Brain pericyte (primary cell): ENCODE measurements around the gene FXYD6.

Source experiments
- DNase-seq: peaks from one replicate; pipeline ENCODE4 v3.0.0-alpha.2; 2012; ENCODE audit warnings: low read depth, low spot score

The FXYD6 gene

GRCh38 chr11:117887431-117888138, 11.1 kb upstream of the FXYD6 start:
- no peak for DNase-seq

DNA sequence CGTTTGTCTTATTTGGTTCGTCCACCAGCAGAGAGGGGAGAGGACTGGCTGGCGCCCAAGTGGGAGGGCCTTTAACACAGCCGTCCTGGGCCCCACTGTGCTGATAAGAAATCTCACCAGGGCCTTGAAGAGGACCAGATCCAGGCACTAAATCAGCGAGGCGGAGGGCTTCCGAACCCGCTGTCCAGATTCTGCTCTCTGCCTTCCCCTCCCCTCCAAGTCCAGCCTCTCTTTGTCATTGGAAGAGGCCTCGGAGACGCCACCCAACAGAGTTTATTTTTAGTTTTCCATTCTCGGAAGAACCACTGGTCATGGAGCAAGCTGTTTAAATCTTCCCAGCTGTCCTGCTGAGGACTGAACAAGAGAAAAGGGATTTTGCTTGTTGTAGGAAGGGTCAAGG, 9.3 kb upstream of the FXYD6 start:
- no peak for DNase-seq

DNA sequence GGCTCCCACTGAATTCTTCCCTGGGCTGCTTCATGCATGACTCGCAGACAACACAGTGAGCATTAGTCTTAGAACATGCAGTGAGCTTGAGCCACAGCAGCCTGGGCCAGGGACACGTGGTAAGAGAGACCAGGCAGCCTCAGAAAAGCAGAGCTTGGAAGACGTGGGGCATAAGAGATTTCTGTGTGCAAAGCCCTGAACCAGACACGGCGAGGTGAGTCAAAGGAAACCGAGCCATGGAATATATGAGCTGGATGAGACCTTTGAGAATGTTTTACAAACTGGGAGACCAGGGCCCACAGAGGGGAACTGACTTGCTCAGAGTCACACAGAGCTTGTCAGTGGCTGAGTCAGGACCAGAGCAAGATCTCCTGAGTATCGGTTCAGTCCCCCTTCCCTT, 8.5 kb upstream of the FXYD6 start:
- no peak for DNase-seq

DNA sequence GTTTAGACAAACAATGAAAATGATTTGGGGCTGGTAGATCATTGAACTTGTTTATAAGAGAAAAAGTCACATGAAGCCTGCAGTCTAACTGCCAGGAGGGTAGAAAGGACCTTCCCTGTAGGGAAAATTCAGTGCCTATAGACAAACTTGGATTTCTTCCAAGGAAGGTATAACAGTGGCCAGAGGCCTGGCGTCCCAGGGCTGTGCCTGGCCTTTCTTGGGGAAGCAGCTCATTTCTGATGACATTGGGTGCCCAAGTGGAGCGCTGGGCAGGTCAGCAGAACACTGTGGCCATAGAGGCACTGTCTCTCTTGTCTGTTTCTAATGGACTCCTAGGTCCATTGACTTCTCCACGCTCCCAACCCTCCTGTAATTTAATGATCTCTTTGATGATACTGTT, 6.6 kb upstream of the FXYD6 start:
- DNase-seq, result no peak

GRCh38 chr11:117882311-117882905, 6.0 kb upstream of the FXYD6 start:
- DNase-seq, result no peak

GRCh38 chr11:117881217-117881616, 4.8 kb upstream of the FXYD6 start:
- DNase-seq, result no peak

- DNase-seq, result no peak
Measured at GRCh38 chr11:117879516-117880480, 3.3 kb upstream of the FXYD6 start.

- DNase-seq, result no peak
Measured at GRCh38 chr11:117878939-117879475, 2.5 kb upstream of the FXYD6 start.

GRCh38 chr11:117878314-117878938, 2.0 kb upstream of the FXYD6 start:
- no peak for DNase-seq

DNA sequence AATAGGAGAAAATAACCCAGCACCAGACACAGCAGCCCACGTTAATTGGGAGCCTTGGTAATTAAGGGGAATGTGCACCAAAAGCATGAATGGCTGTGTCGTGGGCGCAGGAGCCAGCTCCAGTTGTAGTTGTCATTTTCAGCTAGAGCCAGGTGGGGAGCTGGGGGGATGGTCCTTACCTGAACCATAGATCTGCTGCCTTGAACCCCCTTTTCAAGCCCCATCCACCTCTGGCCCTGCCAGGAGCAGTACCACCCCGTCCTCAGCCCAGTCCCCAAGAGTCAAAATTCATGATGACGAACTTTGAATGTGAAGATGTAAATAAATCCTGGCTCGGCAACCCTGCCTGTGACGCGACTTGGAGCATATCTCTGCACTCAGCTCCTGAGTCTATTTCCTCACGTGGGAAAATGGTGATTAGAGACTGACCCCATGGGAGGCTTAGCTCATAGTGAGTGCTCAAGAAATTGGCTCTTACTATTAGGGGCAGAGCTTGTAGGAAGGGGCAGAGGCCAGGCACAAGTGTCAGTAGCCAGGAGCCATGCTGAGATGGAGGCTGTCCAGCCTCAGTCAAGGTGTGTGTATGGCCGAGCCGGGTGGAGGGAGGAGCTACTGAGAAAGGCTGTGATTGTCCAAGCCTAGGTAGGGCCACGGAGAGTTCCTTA, 794 bp upstream of the FXYD6 start:
- DNase-seq, result no peak

DNA sequence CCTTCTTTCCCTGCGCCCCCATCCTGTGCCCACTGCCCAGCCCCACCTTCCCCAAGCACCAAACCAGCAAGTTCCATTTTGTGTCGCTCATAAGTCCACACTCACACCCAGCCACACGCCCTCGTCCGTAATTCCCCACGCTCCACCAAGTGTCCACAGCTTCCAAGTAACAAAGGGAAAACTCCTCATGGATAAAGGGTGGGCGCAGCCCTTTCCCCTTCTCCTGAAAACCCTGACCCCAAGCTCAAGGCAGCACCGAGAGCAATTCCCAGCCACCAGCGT, 458 bp downstream of the FXYD6 start:
- no peak for DNase-seq

- no peak for DNase-seq
Measured at GRCh38 chr11:117875382-117876058, 938 bp downstream of the FXYD6 start.

DNA sequence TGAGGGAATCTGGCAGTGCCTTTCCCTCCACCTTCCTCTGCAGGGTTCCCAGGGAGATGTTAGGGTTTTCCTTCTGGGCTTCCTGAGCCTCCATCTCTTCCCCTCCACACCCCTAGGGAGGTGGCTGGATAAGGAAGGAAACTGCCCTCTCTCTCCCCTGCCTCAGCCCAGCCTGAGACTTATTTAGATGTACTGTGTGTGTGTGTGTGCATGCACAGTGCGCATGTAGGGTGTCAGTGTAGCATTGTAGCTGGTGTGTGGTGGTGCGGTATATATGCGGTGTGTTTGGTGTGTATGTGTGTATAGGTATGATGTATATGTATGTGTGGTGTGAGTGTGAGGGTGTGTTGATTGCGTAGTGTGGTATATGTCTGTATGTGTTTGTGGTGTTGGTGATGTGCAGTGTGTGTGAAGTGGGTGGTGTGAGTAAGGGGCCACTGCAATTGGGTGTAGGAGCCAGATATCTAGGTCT, 1.5 kb downstream of the FXYD6 start:
- DNase-seq, result no peak

DNA sequence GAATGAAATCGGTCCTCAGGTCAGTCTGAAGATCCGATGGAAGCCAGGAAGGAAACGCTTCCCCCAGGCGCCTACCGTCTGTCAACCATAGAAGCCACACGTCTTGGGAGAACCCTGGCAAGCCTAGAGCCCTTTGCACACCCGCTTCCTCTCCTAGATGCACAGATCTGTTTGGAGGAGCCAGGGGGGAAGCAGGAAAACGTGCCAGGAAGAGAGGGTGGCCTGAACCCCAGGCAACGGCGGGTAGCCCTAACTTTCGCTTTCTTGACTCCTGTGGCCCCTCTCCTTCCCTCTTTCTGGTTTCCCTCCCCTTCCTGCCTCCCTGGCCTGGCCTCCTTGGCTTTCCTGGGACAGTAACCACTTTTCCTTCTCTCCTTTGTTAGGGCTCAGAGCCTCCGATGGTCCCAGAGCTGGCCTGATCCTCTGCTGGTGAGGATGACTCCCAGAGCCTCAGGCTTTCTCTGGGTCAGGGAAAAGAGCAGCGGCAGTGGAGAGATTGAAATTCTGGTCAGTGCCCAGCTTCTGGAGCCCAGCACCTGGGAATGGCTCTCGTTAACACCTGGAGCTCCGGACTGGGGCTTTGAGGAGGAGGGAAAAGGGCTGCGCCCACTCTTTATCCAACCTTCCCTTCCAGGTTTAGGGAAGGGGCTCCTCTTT, 2.1 kb downstream of the FXYD6 start:
- DNase-seq, result no peak

- DNase-seq, result no peak
Measured at GRCh38 chr11:117873828-117874125, 2.7 kb downstream of the FXYD6 start.

- no peak for DNase-seq
Measured at GRCh38 chr11:117872975-117873827, 3.3 kb downstream of the FXYD6 start.

DNA sequence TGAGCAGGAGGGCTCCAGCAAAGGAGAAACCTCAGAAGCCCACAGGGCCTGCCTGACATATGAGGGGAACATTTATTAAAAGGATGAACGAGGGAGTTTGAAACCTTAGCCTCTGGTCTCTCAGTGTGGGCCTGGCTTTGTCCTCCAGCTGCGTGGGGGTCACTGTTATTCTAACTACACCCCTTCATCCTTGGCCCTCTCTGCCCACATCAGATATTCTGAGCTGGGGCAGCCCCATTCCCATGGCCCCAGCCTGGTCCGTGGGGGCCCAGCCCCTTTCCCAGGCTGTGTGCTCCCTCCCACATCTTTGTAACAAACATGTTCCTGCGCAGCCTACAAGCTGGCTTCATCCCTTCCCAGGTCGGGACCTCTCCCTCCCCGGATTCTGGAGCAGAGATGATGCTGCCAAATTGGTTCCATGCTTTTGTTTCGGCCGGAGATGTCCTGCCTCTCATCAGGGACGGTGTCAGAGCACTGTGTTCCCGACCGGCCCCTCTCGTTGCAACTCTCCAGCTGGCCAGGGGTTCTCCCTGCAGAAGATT, 4.0 kb downstream of the FXYD6 start:
- no peak for DNase-seq

GRCh38 chr11:117871784-117872183, 4.7 kb downstream of the FXYD6 start:
- no peak for DNase-seq

DNA sequence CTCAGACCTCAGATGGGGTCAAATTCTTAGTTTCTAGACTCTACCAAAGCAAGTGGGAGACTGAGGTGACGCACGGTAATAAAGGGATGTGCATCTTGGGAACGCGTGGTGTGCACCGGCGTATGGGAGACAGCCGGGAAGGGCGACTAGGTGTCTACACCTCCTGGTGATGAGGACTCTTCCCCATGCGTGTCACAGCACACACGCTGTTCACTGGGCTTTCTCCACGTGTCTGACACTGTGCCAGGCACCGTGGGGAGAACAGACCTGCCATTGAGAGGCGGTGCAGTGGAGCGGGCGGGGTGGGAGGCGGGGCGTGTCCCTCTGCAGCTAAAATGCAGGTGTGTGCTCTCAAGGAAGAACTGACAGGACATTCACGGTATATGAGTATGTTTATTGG, 5.3 kb downstream of the FXYD6 start:
- DNase-seq, result no peak
